HepG2 (cell line): Measurements from ENCODE around the gene FTCD. TPM values are rescaled to one million over a fixed set of nuclear protein-coding genes. Genes with fewer than 3 reads are reported as not detected.
A peak's percentile ranks its signal among the peaks of the same experiment; 100 is the strongest.

Experiments
- AGO2 ChIP-seq: fragments of 200-400 bp; formaldehyde crosslinking; optimal IDR thresholded peaks from 2 replicates; pipeline ENCODE3; 2017; ENCODE audit warnings: mild to moderate bottlenecking, low read depth, low read length, moderate library complexity
- AKNA ChIP-seq: sonication (generic); formaldehyde crosslinking; IDR thresholded peaks from 2 replicates; pipeline ENCODE4 v1.4.0; 2020; ENCODE audit warnings: missing genetic modification reagents, borderline replicate concordance
- GATAD2A ChIP-seq: IDR thresholded peaks from 2 replicates; pipeline ENCODE4 v1.6.1; 2016
- HMGXB4 ChIP-seq, 2 experiments: sonication (generic) in 1 of 2; formaldehyde crosslinking in 1 of 2; IDR thresholded peaks; 2 replicates each; pipeline versions ENCODE4 v1.4.0 to v1.6.1; 2018 to 2020; ENCODE audit warnings: missing genetic modification reagents in 2 of 2, borderline replicate concordance in 1 of 2, low read depth in 1 of 2, mild to moderate bottlenecking in 1 of 2, missing biosample characterization in 1 of 2
- KDM4B ChIP-seq: sonication (generic); formaldehyde crosslinking; IDR thresholded peaks from 2 replicates; pipeline ENCODE4 v1.4.0; 2020; ENCODE audit warnings: missing genetic modification reagents
- STAG1 ChIP-seq: sonication (generic); formaldehyde crosslinking; IDR thresholded peaks from 2 replicates; pipeline ENCODE4 v1.4.0; 2020; ENCODE audit warnings: missing genetic modification reagents
- ZNF232 ChIP-seq: sonication (generic); formaldehyde crosslinking; IDR thresholded peaks from 2 replicates; pipeline ENCODE4 v1.4.0; 2020; ENCODE audit warnings: missing genetic modification reagents, borderline replicate concordance
- ZNF329 ChIP-seq: sonication (generic); formaldehyde crosslinking; IDR thresholded peaks from 2 replicates; pipeline ENCODE4 v1.9.0; 2021; ENCODE audit warnings: low read depth, mild to moderate bottlenecking, missing genetic modification reagents
- ZNF605 ChIP-seq: sonication (generic); formaldehyde crosslinking; IDR thresholded peaks from 2 replicates; pipeline ENCODE4 v1.8.0; 2022; ENCODE audit warnings: mild to moderate bottlenecking, missing genetic modification reagents
- ZNF609 ChIP-seq: sonication (generic); formaldehyde crosslinking; IDR thresholded peaks from 2 replicates; pipeline ENCODE4 v1.4.0; 2020; ENCODE audit warnings: mild to moderate bottlenecking, missing genetic modification reagents, borderline replicate concordance
- ZNF709 ChIP-seq: sonication (generic); formaldehyde crosslinking; IDR thresholded peaks from 2 replicates; pipeline ENCODE4 v1.5.0; 2020; ENCODE audit warnings: mild to moderate bottlenecking, missing genetic modification reagents
- ZSCAN9 ChIP-seq: IDR thresholded peaks from 2 replicates; pipeline ENCODE4 v1.6.1; 2016; ENCODE audit warnings: borderline replicate concordance
- polyA plus RNA-seq, 8 experiments: library from polyadenylated mRNA; depleted of rRNA in 3 of 8; stranded (reverse) in 7 of 8; unstranded in 1 of 8; fragments of >200 nt; fragmentation: Illumina TruSeq in 4 of 8; extraction: Trizol in 4 of 8; gene quantifications; 2 replicates each; pipeline versions ENCODE4 v1.2.1 to v1.2.3, GENCODE V29; 2011 to 2016; ENCODE audit warnings: low read depth in 4 of 8, missing spikeins in 1 of 8, mixed read lengths in 1 of 8; ENCODE audit not compliant: insufficient read depth in 1 of 8
- total RNA-seq, 5 experiments: library from RNA; depleted of rRNA; stranded (reverse); fragments of >200 nt; fragmentation: Illumina TruSeq; extraction: Trizol; gene quantifications; 2 replicates each; pipeline ENCODE4 v1.2.3, GENCODE V29; 2016; ENCODE audit warnings: low read depth in 1 of 5
- TF ChIP-seq, protein P1 (sequence below): sonication (generic); formaldehyde crosslinking; IDR thresholded peaks from 2 replicates; pipeline ENCODE4 v1.5.0; 2020; ENCODE audit warnings: mild to moderate bottlenecking, missing genetic modification reagents

Gene FTCD
- total and polyA plus RNA-seq, 2 of the 13 experiments (the other 11 are each of a cell fraction or from before 2014, with no cell fraction given), result 75.7 to 105 TPM

- TF ChIP-seq AKNA (CRISPR knock-in tag), result no peak
- TF ChIP-seq ZNF232 (CRISPR knock-in tag), result no peak
- TF ChIP-seq ZNF605 (CRISPR knock-in tag), result no peak
- TF ChIP-seq HMGXB4 (CRISPR knock-in tag; IDR thresholded peaks at IDR 0.05; ENCODE audit: borderline replicate concordance in 1 of 2, low read depth in 1 of 2), result no peak
- no peak for TF ChIP-seq ZNF609 (CRISPR knock-in tag)
- TF ChIP-seq ZSCAN9 (CRISPR knock-in tag), result no peak
- TF ChIP-seq GATAD2A, result no peak
- TF ChIP-seq, protein P1, sequence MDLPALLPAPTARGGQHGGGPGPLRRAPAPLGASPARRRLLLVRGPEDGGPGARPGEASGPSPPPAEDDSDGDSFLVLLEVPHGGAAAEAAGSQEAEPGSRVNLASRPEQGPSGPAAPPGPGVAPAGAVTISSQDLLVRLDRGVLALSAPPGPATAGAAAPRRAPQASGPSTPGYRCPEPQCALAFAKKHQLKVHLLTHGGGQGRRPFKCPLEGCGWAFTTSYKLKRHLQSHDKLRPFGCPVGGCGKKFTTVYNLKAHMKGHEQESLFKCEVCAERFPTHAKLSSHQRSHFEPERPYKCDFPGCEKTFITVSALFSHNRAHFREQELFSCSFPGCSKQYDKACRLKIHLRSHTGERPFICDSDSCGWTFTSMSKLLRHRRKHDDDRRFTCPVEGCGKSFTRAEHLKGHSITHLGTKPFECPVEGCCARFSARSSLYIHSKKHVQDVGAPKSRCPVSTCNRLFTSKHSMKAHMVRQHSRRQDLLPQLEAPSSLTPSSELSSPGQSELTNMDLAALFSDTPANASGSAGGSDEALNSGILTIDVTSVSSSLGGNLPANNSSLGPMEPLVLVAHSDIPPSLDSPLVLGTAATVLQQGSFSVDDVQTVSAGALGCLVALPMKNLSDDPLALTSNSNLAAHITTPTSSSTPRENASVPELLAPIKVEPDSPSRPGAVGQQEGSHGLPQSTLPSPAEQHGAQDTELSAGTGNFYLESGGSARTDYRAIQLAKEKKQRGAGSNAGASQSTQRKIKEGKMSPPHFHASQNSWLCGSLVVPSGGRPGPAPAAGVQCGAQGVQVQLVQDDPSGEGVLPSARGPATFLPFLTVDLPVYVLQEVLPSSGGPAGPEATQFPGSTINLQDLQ (CRISPR knock-in tag), result no peak
- no peak for TF ChIP-seq ZNF709 (CRISPR knock-in tag)
- TF ChIP-seq STAG1 (CRISPR knock-in tag), result peak; percentile 13; the same call in 1 of the 2 replicates
- TF ChIP-seq AGO2, result no peak
- no peak for TF ChIP-seq ZNF329 (CRISPR knock-in tag)
- TF ChIP-seq KDM4B, result no peak
These were observed 33.1 kb upstream of the FTCD start (continued) for GRCh38 chr21:46188226-46189212.
